Iris pigment epithelial cell (primary cell): ENCODE results near the gene SNORC.
"Not testable (repeated sequence)": the region's sequence is repeated elsewhere in the genome, so short reads cannot be mapped to it uniquely, and the experiment has no call there.

Experiments
- DNase-seq: peaks from one replicate; pipeline ENCODE4 v3.0.0-alpha.2; 2011; ENCODE audit warnings: low read depth

Gene SNORC

GRCh38 chr2:232870018-232870765, at the start of gene SNORC:
Gene SNORC, plus strand, starts transcription at chr2:232870264. Its CDS starts 78 bp downstream, at chr2:232870342.
- no peak for DNase-seq

- no peak for DNase-seq
Measured at GRCh38 chr2:232829988-232830387, 40.1 kb upstream of the SNORC start.

- no peak for DNase-seq
Measured at GRCh38 chr2:232831496-232831895, 38.6 kb upstream of the SNORC start.

- no peak for DNase-seq
Measured at GRCh38 chr2:232833830-232834229, 36.2 kb upstream of the SNORC start.

GRCh38 chr2:232835687-232836208, 34.3 kb upstream of the SNORC start:
- no peak for DNase-seq

GRCh38 chr2:232836934-232837333, 33.1 kb upstream of the SNORC start:
- no peak for DNase-seq

- no peak for DNase-seq
Measured at GRCh38 chr2:232838406-232838874, 31.6 kb upstream of the SNORC start.

- DNase-seq, result no peak
Measured at GRCh38 chr2:232839411-232840079, 30.5 kb upstream of the SNORC start.

GRCh38 chr2:232842689-232843088, 27.4 kb upstream of the SNORC start:
- DNase-seq, result no peak

- DNase-seq, result no peak
Measured at GRCh38 chr2:232843834-232844233, 26.2 kb upstream of the SNORC start.

- DNase-seq, result no peak
Measured at GRCh38 chr2:232846055-232846454, 24.0 kb upstream of the SNORC start.

- DNase-seq, result no peak
Measured at GRCh38 chr2:232850039-232850438, 20.0 kb upstream of the SNORC start.

GRCh38 chr2:232852081-232852480, 18.0 kb upstream of the SNORC start:
- not testable (repeated sequence) for DNase-seq

- no peak for DNase-seq
Measured at GRCh38 chr2:232852676-232853075, 17.4 kb upstream of the SNORC start.

GRCh38 chr2:232854082-232854481, 16.0 kb upstream of the SNORC start:
- DNase-seq, result peak; percentile 90

GRCh38 chr2:232857158-232857563, 12.9 kb upstream of the SNORC start:
- DNase-seq, result peak; percentile 30

- DNase-seq, result no peak
Measured at GRCh38 chr2:232859385-232859916, 10.6 kb upstream of the SNORC start.

GRCh38 chr2:232860593-232861241, 9.3 kb upstream of the SNORC start:
- DNase-seq, result no peak

GRCh38 chr2:232861353-232861752, 8.7 kb upstream of the SNORC start:
- no peak for DNase-seq

GRCh38 chr2:232863996-232864395, 6.1 kb upstream of the SNORC start:
- no peak for DNase-seq

GRCh38 chr2:232865165-232865564, 4.9 kb upstream of the SNORC start:
- no peak for DNase-seq

- DNase-seq, result no peak
Measured at GRCh38 chr2:232866104-232866503, 4.0 kb upstream of the SNORC start.
